AML-193 (cell line): ENCODE data around the gene ARHGAP24.
"Not testable (repeated sequence)": the region's sequence is repeated elsewhere in the genome, so short reads cannot be mapped to it uniquely, and the experiment has no call there.

ENCODE experiments used
- DNase-seq, 2 experiments: peaks; one replicate each; lab custom pipeline; 2025; lab: John Stamatoyannopoulos, UW

ARHGAP24 gene

DNA sequence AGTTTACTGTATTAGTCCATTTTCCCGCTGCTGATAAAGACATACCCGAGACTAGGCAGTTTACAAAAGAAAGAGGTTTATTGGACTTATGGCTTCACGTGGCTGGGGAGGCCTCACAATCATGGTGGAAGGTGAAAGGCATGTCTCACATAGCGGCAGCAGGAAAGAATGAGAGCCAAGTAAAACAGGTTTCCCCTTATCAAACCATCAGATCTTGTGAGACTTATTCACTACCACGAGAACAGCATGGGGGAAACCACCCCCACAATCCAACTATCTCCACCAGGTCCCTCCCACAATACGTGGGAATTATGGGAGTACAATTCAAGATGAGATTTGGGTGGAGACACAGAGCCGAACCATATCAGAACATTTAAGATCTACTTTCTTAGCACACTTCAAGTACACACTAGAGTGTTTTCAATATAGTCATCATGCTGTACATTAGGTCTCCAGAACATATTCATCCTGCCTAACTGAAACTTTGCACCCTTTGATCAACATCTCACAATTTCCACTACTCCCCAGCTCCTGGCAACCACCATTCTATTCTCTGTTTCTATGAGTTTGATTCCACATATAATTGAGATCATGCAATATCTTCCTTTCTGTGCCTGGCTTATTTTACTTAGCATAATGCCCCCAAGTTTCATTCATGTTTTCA lies 341.0 kb downstream of the ARHGAP24 start:
- DNase-seq = no peak

DNA sequence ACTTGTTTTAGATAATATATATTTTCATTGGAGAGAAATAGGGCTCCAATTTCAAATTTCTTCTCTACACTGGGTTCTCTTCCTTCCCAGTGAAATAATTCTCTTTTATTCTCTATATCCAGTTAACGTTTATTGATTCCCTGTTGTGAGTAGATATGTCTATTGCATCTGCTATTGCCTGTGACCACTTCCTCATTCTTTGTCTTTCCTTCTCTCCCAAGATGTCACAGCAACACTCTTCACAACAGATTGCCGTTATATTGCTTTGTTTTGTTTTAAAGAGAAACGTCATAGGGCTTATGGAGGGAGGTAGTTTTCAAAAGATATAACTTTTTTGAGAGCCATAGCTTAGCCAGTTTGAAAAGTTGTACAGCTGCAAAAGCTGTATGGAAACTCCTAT lies 343.8 kb downstream of the ARHGAP24 start:
- peak; percentile 9 to 18 for DNase-seq

DNA sequence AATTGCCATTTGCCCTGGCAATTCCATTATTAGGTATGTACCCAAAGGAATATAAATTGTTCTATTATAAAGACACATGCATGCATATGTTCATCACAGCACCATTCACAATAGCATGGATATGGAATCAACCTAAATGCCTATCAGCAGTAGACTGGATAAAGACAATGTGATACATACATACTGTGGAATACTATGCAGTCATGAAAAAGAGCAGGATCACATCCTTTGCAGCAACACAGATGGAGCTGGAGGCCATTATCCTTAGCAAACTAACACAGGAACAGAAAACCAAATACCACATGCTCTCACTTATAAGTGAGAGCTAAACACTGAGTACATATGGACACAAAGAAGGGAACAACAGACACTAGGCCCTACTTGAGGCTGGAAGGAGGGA lies 345.2 kb downstream of the ARHGAP24 start:
- DNase-seq = not testable (repeated sequence)

DNA sequence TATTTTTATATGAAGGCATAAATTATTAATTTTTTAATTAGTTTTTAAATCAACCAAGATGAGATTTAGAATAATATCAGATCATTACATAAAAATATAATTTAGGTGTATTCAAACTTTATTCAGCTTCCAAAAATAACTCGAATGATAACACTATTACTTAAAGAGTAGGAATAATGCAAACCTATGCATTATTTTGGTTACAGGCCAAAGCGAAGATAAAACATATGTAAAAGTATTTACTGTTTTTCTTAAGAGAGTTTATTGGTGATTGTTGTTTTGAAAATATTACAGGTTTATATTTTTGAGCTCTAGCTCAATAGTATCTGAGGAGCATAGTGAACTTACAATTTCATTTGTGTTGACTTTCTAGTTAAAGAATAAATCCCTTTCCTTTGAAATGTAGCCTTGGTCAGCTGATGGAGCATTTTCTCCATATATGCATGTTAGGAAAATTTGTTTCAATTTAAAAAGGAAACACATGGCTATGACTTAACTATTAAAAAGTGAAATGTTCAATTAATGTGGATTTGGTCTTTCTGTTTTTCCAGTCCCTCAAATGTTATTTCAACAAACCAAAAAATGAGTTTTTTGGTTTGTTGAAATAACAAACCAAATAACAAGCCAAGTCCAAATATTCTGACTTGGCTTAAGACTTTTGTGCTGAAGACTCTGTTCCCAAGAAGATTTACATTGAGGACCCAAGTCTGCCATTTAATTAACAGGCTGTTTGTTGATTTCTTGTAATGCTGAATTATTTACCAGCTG lies 346.9 kb downstream of the ARHGAP24 start:
- no peak for DNase-seq

DNA sequence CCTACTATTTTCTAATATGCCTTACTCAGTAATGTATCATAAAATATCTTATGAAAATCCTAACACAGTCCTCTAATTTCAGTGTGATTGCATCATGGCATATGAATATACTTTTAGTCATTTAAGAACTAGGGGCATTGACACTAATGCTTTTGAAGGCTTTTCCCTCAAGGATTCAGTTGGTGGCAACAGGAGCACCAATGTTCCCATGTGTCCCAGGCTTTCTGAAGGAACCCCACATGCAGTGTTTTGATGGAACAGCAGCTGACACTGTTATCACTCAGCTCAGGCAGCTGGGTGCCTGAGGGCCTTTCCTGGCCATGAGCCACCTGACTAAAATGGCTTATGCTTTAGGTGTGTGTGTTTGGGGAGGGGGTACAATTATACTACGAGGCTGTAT lies 348.3 kb downstream of the ARHGAP24 start:
- DNase-seq = no peak

DNA sequence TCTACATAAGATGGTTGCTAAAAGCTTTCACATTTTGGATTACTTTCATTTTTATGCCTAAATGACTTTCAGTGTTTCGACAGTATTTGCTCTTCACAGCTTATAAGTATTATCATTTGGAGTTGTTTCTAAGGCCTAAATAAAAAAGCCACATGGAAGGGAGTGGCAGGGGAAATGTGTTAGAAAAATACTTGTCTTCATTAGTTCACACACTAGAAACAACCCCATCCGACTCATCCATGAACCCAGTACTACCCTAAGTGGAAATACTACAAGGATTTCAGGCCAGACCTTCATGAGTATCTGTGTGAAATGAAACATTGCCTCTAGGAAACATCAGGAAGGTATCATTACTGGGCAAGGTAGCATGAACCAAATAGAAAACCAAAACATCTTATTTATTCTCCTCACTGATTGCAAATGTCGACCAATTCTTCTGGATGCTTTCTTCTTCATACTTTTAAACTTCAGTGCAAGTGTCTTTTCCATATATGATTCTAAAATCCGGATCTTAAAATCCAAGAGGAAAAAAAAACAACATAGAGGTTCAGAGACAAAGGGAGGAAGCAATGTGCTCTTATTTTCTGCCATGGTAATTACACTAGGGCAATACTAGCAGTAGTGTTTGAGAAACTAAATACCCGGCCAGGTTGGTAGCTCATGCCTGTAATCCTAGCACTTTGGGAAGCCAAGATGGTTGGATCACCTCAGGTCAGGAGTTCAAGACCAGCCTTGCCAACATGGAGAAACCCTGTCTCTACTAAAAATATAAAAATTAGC lies 349.4 kb downstream of the ARHGAP24 start:
- no peak for DNase-seq

DNA sequence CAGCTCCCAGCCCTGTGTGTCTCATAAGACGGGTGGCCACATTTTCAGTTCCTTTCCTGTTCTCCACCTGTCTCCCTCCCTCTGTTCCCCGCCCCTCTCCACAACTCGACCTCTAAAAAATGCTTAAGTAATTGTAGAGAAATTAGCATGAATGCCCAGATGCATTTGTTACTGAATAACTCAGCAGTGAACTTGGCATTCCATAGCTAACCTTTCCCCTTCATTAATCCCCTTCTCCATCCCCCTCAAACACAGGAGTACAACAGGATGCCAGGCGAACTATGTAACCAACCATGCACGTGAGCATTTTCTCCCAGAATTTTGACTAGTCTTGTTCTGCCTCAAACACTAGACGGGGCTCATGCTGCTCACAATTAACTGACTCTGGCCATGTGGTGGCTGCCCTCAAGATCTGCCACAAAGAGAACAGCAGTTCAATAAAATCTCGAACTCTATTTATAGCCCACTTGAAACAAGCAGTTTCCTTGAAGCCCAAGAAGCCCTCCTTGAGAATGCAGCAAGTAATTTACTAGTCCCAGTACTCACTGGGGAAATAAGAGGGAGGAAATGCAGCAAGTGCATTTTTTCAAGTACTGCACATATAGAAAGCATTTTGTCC lies 351.2 kb downstream of the ARHGAP24 start:
- no peak for DNase-seq

DNA sequence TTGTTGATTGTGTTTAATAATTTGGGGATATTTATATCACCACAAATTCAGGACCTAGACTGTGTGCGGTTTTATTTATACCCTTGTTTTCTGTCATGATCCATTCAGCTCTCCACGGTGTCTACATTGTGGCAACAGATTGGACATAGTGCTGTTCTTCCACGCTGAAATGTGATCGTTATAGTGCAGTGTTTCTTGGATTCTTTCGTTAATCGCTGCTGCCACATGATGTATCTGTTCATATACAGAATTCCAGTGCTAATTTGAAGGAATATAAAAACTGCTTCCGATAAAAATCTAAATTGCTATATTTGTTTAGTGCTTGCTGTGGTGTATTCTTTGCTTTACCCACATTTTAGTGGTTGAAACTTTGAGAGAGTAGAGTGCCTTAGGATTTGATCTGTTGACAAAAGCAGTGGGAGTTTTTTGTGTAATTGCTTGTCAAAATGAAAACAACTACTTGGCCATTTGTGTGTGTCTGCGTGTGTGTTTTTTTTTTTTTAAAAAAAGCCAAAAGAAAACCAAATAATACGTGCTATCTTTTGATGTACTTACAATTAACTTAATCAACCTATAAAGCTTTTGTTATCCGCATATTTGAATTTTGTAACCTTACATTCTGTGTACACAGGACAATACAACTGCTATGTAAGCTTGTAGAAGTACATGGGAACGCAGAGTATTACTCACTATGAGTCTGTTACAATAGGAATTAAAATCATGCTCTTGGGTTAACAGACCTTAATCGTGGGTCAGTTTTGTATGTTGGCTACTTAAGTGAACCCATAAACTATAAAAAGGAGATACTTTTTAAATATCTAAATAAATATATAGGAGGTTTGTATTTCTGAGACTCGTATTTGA lies 353.3 kb downstream of the ARHGAP24 start:
- no peak for DNase-seq

DNA sequence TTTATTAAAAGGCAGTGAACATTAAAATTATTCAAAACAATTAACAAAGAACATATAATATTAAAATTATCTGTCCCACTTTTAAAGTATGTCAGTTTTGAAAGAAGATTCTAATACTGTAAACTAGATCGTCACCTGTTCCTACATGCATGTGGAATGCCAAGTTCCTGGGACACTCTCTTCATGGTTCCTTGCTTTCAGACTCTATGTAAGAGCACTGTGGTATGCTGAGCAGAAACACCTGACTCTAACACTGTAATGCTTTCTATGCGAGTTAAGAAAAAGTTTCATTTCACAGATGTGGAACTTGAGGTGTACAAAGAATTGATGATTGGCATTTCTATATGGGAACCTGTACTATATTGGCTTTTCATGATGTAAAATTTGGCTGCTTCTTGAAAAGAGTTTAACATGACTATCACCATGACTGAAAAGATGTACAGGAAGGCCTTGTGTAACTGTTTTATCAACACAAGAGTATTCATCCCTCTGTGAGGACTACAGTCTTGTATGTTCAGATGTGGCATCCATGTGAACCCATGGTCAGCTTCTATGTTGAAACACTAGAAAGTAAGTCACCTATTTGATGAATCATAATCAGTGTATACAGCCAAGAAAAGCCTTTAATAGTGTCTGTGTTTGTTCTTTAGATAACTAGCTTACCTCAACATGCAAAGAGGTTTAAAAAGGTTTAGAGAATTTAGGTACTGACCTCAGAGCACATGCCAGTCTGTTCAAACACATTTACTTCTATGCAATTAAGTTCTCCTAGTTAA lies 354.5 kb downstream of the ARHGAP24 start:
- DNase-seq = no peak

DNA sequence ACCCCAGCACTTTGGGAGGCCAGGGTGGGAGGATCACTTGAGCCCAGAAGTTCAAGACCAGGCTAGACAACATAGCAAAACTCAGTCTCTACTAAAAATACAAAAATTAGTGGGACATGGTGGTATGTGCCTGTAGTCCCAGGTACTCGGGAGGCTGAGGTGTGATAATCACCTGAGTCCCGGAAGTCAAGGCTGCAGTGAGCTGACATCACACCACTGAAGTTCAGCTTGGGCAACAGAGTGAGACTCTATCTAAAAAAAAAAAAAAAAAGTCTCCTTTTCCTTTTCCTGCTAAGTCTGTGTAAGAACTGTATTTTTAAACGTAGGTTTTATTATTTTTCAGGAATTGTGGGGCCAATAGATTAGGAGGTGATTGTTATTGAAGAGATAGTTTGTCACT lies 356.7 kb downstream of the ARHGAP24 start:
- no peak for DNase-seq

DNA sequence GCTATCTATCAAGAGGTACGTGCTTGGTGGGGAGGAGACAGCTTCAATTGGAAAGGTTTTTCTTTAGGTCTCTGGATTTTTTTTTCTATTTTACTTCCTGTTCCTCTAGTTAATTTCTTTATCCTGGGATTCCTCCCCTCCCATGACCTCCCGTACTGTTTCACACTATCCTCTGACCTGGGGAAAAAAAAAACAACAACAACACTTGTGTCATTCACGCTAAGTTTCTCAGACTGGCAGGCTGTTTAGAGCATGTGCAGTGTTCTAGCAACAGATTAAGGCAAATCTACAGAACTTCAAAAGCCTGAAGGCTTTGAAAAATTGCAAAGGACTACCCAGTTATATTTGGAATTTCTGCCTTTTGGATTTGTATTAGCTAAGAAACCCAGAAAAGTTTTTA lies 358.4 kb downstream of the ARHGAP24 start:
- DNase-seq = no peak

DNA sequence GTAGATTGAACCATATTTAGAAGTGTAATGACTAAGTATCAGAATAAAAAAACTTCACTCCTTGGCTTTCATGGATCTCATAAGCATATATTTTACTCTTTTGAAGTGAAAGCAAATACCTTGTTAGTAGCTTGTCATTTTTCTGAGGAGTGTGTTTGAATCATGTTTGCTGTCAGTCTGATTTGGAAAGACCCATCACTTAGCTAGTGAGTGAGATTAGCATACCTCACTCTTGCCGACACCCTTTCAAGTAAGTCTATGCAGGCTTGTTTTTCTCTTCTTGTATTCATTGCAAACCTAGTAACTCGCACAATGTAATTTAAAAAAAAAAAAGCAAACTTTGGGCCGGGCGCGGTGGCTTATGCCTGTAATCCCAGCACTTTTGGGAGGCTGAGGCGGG lies 360.0 kb downstream of the ARHGAP24 start:
- no peak for DNase-seq

DNA sequence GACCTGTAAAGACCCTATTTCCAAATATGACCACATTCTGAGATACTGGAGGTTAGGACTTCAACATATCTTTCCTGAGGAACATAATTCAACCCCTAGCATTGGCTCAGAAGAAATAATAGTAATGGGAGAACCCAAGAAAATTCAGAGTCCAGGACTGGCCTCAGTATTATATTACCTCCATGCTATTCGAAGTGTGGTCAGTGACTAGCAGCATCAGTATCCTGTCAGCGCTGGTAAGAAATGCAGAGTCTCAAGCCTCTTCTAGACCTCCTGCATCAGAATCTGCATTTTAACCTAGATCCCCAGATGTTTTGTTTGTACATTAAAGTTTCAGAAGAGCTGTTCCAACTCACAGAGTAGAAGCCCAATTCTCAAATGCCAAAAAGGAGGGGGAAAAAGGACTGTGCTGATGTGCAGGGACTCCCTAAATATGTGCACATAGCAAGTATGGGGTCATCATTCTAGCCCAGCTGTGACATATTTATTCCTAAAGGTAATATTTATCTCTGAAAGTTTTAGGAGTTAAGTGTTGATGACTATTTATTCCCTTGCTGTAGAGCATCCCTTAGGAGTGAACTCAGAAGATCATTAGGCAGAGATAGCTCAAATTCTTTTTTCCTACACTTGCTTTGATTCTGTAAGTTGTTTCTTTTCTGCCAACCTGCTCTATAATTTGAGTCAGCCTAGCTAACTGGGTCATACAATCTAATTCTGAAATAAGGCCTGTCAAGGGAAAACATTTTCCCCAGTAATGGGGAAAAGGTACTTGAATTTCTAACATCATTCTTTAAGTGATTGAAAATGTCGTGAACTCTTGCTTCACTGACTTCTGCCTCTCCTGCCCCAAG lies 361.9 kb downstream of the ARHGAP24 start:
- no peak for DNase-seq

DNA sequence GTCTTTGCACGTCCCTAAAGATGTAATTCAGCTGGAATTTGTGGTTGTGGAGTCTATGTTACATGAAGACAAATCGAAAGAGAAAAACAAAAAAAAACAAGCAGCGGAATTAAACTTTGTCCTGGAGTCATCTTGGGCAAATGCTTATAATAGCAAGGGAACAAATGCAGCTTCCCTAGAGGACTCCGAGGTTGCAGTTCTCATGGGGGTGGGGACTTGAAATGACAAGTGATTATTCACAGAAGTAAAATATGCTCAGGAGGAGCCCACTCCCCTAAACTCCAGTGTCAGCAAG lies 362.4 kb downstream of the ARHGAP24 start:
- no peak for DNase-seq

DNA sequence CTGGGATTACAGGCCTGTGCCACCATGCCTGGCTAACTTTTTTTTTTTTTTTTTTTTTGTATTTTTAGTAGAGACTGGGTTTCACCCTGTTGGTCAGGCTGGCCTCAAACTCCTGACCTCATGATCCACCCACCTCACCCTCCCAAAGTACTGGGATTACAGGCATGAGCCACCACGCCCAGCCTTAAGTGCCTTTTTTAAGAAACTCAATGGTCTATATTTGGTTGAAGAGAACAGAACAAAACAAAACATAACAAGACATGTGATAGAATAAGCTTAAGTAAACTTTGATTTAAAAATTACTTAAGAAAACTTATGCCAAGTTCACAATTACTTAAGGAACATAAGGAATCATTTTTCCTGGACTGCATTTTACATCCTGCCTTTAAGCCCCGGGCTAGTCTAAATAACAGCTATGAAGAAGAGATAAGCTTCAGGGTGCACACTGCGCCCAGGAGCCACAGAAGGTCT lies 365.1 kb downstream of the ARHGAP24 start:
- not testable (repeated sequence) for DNase-seq

DNA sequence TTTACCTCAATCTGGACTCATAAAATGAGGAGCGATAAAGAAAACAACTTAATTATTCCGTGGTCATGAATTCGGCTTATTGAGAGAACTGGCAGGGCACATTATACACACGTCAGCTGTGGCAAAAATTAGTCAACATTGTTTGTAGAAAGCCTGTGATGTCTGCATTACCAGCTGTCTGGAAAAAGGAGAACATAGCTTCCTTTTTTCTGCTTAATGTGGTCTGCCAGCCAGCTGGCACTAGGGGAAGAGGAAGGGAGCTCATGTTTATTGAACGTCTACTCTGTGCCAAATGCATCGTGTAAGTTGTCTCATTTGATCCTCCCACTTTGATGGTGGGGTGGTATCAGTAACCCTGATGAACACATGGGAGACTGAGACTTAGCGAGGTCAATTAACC lies 367.6 kb downstream of the ARHGAP24 start:
- peak; percentile 90 to 92 for DNase-seq

DNA sequence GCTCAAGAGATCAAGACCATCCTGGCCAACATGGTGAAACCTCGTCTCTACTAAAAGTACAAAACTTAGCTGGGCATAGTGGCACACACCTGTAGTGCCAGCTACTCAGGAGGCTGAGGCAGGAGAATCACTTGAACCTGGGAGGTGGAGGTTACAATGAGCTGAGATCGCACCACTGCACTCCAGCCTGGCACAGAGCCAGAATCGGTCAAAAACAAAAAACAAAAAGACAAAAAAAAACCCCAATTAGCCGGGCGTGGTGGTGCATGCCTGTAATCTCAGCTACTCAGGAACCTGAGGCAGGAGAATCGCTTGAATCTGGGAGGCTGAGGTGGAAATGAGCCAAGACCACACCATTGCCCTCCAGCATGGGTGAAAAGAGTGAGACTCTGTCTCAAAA lies 378.8 kb downstream of the ARHGAP24 start:
- DNase-seq = not testable (repeated sequence)

DNA sequence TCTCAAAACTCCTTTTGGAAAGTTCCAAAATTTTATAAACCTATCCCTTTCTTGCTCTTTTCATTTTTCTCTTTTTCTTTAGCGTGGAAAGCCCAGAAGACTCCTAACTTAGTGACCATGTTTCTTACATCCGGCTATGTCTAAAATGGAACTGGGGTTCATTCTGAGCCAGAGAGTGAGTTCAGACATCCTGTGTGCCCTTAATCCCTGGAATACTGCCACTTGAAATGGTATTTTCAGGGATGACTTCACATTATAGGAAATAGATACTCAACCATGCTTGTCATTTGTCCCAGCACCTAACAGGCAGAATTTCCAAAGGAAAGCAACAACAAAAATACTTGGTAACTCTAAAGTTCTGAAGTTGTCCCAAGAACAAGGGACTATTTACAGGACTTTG lies 379.6 kb downstream of the ARHGAP24 start:
- DNase-seq = no peak

DNA sequence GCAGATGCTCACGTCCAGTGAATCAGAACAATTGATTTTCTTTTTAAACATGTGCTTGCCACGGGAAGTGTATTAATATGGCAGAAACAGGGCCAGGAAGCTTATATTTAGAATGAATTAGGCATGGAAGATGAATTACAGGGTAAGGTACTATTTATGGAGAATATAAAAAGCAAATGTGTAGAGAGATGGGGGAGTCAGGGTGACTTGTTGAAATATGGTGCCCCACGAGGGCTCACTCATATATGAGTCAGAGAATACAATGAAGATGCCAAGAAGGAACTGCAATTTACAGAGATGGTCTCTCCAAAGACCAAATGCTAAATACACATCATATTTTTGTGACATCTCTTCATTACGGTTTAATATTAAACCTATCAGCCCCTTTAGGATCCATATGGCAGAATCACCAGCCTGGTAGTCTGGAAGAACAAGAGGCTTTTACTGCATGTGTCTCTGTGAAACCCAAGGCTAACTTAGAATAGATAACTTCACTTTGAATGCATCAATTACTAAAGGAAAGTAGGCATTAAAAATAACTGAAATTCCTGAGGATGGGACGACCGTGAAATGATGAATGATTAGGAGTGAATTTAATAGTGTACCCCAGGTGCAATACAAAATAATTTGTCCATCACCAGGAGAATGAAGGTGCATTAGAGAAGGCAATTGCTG lies 385.3 kb downstream of the ARHGAP24 start:
- no peak for DNase-seq
